ENCODE data around the gene NOS1.

DNA sequence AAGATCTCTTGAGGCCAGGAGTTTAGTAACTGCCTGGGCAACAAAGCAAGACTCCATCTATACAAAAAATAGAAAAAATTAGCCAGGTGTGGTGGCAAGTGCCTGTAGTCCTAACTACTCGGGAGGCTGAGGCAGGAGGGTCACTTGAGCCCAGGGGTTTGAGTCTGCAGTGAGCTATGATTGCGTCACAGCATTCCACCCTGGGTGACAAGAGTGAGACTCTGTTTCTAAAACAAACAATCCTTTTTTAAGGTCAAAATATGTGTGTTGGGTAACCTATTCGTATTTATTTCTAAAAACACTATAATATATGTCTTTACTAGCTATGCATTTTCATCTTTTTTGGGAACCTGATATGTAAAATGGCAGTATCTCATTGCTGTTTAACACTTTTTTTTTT lies 178.6 kb downstream of the NOS1 start:
- no peak for TF ChIP-seq EZH2 (IDR thresholded peaks at IDR 0.05; ENCODE audit: low read length, missing control alignments)
- TF ChIP-seq, protein P1, sequence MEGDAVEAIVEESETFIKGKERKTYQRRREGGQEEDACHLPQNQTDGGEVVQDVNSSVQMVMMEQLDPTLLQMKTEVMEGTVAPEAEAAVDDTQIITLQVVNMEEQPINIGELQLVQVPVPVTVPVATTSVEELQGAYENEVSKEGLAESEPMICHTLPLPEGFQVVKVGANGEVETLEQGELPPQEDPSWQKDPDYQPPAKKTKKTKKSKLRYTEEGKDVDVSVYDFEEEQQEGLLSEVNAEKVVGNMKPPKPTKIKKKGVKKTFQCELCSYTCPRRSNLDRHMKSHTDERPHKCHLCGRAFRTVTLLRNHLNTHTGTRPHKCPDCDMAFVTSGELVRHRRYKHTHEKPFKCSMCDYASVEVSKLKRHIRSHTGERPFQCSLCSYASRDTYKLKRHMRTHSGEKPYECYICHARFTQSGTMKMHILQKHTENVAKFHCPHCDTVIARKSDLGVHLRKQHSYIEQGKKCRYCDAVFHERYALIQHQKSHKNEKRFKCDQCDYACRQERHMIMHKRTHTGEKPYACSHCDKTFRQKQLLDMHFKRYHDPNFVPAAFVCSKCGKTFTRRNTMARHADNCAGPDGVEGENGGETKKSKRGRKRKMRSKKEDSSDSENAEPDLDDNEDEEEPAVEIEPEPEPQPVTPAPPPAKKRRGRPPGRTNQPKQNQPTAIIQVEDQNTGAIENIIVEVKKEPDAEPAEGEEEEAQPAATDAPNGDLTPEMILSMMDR (conservative IDR thresholded peaks at IDR 0.05 in 1 of 2, IDR thresholded peaks at IDR 0.05 in 1 of 2; ENCODE audit: low read depth in 1 of 2, low read length in 2 of 2), result no peak

Data from fibroblast of lung (primary cell).